K562 (cell line): ENCODE measurements around the gene PSPH. TPM values are rescaled to one million over a fixed set of nuclear protein-coding genes. Genes with fewer than 3 reads are reported as not detected.

Experiments
- CHAMP1 ChIP-seq: fragments of 450-650 bp; IDR thresholded peaks from 2 replicates; pipeline ENCODE4 v1.6.1; 2016; ENCODE audit warnings: mild to moderate bottlenecking
- CSDE1 ChIP-seq, 2 experiments: fragments of 450-650 bp; IDR thresholded peaks; 2 replicates each; pipeline ENCODE4 v1.6.1; 2016; ENCODE audit warnings: mild to moderate bottlenecking in 1 of 2
- ERF ChIP-seq: fragments of 450-650 bp; formaldehyde crosslinking; IDR thresholded peaks from 2 replicates; pipeline ENCODE4 v1.4.0; 2020; ENCODE audit warnings: mild to moderate bottlenecking, mixed read lengths
- FIP1L1 ChIP-seq: fragments of 200-400 bp; formaldehyde crosslinking; IDR thresholded peaks from 2 replicates; pipeline ENCODE4 v1.6.1; 2018; ENCODE audit warnings: mild to moderate bottlenecking, low read depth, low read length; ENCODE audit not compliant: poor library complexity, severe bottlenecking
- FOXJ3 ChIP-seq: sonication (generic); formaldehyde crosslinking; IDR thresholded peaks from 2 replicates; pipeline ENCODE4 v1.4.0; 2020; ENCODE audit warnings: mild to moderate bottlenecking, missing genetic modification reagents
- GATA2 ChIP-seq: sonication (generic); formaldehyde crosslinking; IDR thresholded peaks from 2 replicates; pipeline ENCODE4 v1.4.0; 2020; ENCODE audit warnings: mild to moderate bottlenecking, missing genetic modification reagents
- HDAC3 ChIP-seq: fragments of 450-650 bp; IDR thresholded peaks from 2 replicates; pipeline ENCODE4 v1.6.1; 2018; ENCODE audit warnings: borderline replicate concordance, mild to moderate bottlenecking, moderate library complexity; ENCODE audit not compliant: partially characterized antibody
- KDM5B ChIP-seq: fragments of 200-600 bp; sonication (generic); IDR thresholded peaks from 2 replicates; pipeline ENCODE4 v1.6.1; 2012; ENCODE audit warnings: low read depth, mild to moderate bottlenecking, moderate library complexity, low read length, control low read depth, inconsistent platforms; ENCODE audit not compliant: insufficient replicate concordance
- MAFF ChIP-seq: IDR thresholded peaks from 2 replicates; pipeline ENCODE4 v1.6.1; 2012; ENCODE audit warnings: low read length, improper control_type of control experiment
- NELFE ChIP-seq: IDR thresholded peaks from 2 replicates; pipeline ENCODE4 v1.6.1; 2011; ENCODE audit warnings: mild to moderate bottlenecking; ENCODE audit not compliant: insufficient read depth, insufficient read length
- PHF8 ChIP-seq: fragments of 200-600 bp; sonication (generic); IDR thresholded peaks from 2 replicates; pipeline ENCODE4 v1.6.1; 2012; ENCODE audit warnings: mixed run types, mild to moderate bottlenecking, inconsistent platforms, low read length, moderate library complexity, borderline replicate concordance
- SIX5 ChIP-seq, 2 experiments: IDR thresholded peaks; 2 replicates each; pipeline ENCODE4 v1.6.1; 2011; ENCODE audit warnings: low read length in 2 of 2, borderline replicate concordance in 1 of 2, low read depth in 1 of 2, mild to moderate bottlenecking in 1 of 2, moderate library complexity in 1 of 2; ENCODE audit not compliant: insufficient read depth in 1 of 2
- SP2 ChIP-seq: IDR thresholded peaks from 2 replicates; pipeline ENCODE4 v1.6.1; 2011; ENCODE audit warnings: mild to moderate bottlenecking, low read depth, low read length, moderate library complexity; ENCODE audit not compliant: poor library complexity, severe bottlenecking; ENCODE audit errors: extremely low read depth
- SREBF2 ChIP-seq: sonication (generic); formaldehyde crosslinking; IDR thresholded peaks from 2 replicates; pipeline ENCODE4 v1.4.0; 2020; ENCODE audit warnings: mild to moderate bottlenecking, missing genetic modification reagents
- STAT5B ChIP-seq: fragments of 250-450 bp; sonication (Bioruptor Pico); IDR thresholded peaks from 2 replicates; pipeline ENCODE4 v1.8.0; 2021; ENCODE audit warnings: mild to moderate bottlenecking, inconsistent platforms
- ZFX ChIP-seq: sonication (generic); formaldehyde crosslinking; IDR thresholded peaks from 2 replicates; pipeline ENCODE4 v1.8.0; 2022; ENCODE audit warnings: mild to moderate bottlenecking, missing genetic modification reagents, moderate library complexity
- ZNF140 ChIP-seq: fragments of 250-450 bp; sonication (Bioruptor Pico); IDR thresholded peaks from 2 replicates; pipeline ENCODE4 v1.8.0; 2021; ENCODE audit warnings: moderate library complexity, mild to moderate bottlenecking, inconsistent platforms
- ZNF766 ChIP-seq: fragments of 200-800 bp; sonication (Bioruptor generic); conservative IDR thresholded peaks from 2 replicates; pipeline ENCODE4 v1.6.1; 2016; ENCODE audit warnings: missing genetic modification characterization, missing compliant biosample characterization
- polyA plus RNA-seq, 8 experiments: library from polyadenylated mRNA; depleted of rRNA in 4 of 8; stranded (reverse) in 5 of 8; unstranded in 3 of 8; fragments of >200 nt; fragmentation: Nextera tagmentation in 2 of 8; fragmentation: Illumina TruSeq in 1 of 8; extraction: Ambion mirVana in 2 of 8; extraction: Trizol in 1 of 8; gene quantifications; 2 replicates each; pipeline versions ENCODE4 v1.2.1 to v1.2.3, GENCODE V29; 2011 to 2014; ENCODE audit warnings: inconsistent platforms in 1 of 8, missing spikeins in 1 of 8
- total RNA-seq, 7 experiments: library from RNA; depleted of rRNA in 6 of 7; stranded (reverse); fragments of >200 nt in 6 of 7; fragmentation: Illumina TruSeq in 2 of 7; extraction: Trizol in 2 of 7; gene quantifications; 2 replicates each; pipeline versions ENCODE4 v1.2.1 to v1.2.3, GENCODE V29; 2011 to 2021; ENCODE audit warnings: low replicate concordance in 1 of 7
- TF ChIP-seq, protein P1 (sequence below), 3 experiments: fragments of 200-800 bp in 1 of 3; sonication (Bioruptor generic) in 1 of 3; sonication (generic) in 1 of 3; formaldehyde crosslinking in 1 of 3; IDR thresholded peaks; 2 replicates each; pipeline versions ENCODE4 v1.6.1 to v1.8.0; 2016 to 2022; ENCODE audit warnings: mild to moderate bottlenecking in 2 of 3, missing compliant biosample characterization in 2 of 3, missing genetic modification characterization in 2 of 3, missing genetic modification reagents in 1 of 3
- TF ChIP-seq, protein P2 (sequence below): sonication (generic); formaldehyde crosslinking; IDR thresholded peaks from 2 replicates; pipeline ENCODE4 v1.8.0; 2022; ENCODE audit warnings: mild to moderate bottlenecking, missing genetic modification reagents, borderline replicate concordance

Gene PSPH
- total and polyA plus RNA-seq, 9 of the 15 experiments (the other 6 are each of a cell fraction or from before 2014, with no cell fraction given), result 6.3 to 46.8 (median 20.2) TPM

DNA sequence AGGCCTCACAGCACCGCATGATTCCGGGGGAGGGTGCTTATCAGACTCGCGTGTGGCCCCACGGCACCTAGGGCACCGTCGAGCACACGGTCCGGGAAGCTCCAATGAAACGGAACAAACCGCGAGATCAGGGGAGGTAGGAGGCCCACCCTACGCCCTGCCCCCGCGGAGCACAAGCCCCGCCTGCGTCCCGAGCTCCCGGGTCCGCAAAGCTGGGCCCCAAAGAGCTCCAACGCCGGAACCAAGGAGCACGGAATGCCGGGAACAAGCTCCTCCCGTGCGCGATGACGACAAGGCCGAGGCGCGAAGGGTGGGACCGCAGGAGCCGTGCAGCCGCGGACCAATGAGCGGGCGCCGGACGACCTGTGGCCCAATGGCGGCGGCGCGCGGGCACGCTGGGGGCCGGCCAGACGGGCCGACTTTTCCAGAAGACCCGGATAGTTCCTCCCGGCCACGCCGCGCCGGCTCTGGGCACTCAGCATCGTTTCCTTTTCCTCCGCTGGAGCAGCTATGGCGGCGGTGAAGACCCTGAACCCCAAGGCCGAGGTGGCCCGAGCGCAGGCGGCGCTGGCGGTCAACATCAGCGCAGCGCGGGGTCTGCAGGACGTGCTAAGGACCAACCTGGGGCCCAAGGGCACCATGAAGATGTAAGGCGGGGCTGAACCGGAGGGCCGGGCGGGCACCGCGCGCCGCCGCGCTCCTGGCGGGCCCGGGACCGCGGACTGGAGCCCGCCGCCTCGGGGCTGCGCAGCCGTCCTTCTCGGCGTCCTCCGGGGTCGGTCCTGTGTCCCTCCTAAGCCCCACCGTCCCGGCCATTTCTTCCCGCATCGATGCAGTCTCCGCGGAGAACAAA is at the start of gene PSPH, which contains the start of gene CCT6A (continued):
- TF ChIP-seq CHAMP1, result no peak
- TF ChIP-seq, protein P1, sequence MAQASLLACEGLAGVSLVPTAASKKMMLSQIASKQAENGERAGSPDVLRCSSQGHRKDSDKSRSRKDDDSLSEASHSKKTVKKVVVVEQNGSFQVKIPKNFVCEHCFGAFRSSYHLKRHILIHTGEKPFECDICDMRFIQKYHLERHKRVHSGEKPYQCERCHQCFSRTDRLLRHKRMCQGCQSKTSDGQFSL (CRISPR knock-in tag; IDR thresholded peaks at IDR 0.05), result no peak
- TF ChIP-seq, protein P1 (tag; IDR thresholded peaks at IDR 0.05), result no peak
- TF ChIP-seq ZNF766 (CRISPR knock-in tag), result no peak
- no peak for TF ChIP-seq SREBF2
- peak; percentile 54 for TF ChIP-seq SP2
- no peak for TF ChIP-seq FOXJ3 (CRISPR knock-in tag)
- no peak for TF ChIP-seq SIX5 (IDR thresholded peaks at IDR 0.05; ENCODE audit: borderline replicate concordance in 1 of 2, insufficient read depth in 1 of 2, low read depth in 1 of 2, low read length in 2 of 2)
- peak; percentile 76 for TF ChIP-seq PHF8
- TF ChIP-seq, protein P2, sequence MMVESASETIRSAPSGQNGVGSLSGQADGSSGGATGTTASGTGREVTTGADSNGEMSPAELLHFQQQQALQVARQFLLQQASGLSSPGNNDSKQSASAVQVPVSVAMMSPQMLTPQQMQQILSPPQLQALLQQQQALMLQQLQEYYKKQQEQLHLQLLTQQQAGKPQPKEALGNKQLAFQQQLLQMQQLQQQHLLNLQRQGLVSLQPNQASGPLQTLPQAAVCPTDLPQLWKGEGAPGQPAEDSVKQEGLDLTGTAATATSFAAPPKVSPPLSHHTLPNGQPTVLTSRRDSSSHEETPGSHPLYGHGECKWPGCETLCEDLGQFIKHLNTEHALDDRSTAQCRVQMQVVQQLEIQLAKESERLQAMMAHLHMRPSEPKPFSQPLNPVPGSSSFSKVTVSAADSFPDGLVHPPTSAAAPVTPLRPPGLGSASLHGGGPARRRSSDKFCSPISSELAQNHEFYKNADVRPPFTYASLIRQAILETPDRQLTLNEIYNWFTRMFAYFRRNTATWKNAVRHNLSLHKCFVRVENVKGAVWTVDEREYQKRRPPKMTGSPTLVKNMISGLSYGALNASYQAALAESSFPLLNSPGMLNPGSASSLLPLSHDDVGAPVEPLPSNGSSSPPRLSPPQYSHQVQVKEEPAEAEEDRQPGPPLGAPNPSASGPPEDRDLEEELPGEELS (CRISPR knock-in tag), result no peak
- TF ChIP-seq CSDE1 (IDR thresholded peaks at IDR 0.05), result no peak
- TF ChIP-seq HDAC3, result no peak
- TF ChIP-seq ZNF140 (CRISPR knock-in tag), result no peak
- TF ChIP-seq GATA2 (CRISPR knock-in tag), result no peak
- TF ChIP-seq MAFF, result no peak
- TF ChIP-seq FIP1L1, result peak; percentile 45
- TF ChIP-seq ERF (CRISPR knock-in tag), result 0 out of 2 replicates have a peak, but pooled peaks have one; percentile 24
- peak; percentile 98 for TF ChIP-seq ZFX (CRISPR knock-in tag)
- TF ChIP-seq STAT5B, result no peak
- no peak for TF ChIP-seq NELFE
- peak; percentile 77 for TF ChIP-seq KDM5B
